Activated T-cell treated with anti-CD3 and anti-CD28 coated beads for 4 hours (primary cell): Measurements from ENCODE around the gene OR2A7.
"Not testable (repeated sequence)": the region's sequence is repeated elsewhere in the genome, so short reads cannot be mapped to it uniquely, and the experiment has no call there.

Experiments
- DNase-seq: peaks from one replicate; pipeline ENCODE4 v3.0.0-alpha.2; 2020

Gene OR2A7

DNA sequence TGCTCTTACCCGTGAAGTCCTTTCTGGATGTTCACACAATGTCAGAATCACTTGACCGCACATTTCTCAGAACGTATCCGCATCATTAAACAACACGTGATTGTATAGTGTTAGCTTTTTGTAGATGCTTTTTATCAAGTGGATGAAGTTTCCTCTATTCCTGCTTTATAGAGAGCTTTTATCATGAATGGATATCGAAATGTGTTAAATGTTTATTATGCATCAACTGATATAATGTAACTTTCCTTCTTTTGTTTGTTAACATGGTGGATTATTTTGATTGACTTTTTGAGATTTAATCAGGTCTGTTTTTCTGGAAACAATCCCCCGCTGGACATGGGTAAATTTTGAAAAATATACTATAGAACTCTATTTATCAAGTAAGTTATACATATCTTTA is at the start of gene OR2A7:
Gene OR2A7, minus strand, starts transcription at position 101 of the 400 bp plus-strand sequence. CDS start 5,164 bp downstream, outside the sequence.
- DNase-seq = not testable (repeated sequence)

GRCh38 chr7:144311872-144312469 is 47.4 kb upstream of the OR2A7 start, which contains the start of gene OR2A1:
TSS of gene OR2A1 (plus strand) at chr7:144312419. CDS start at chr7:144318125, 5,706 bp downstream.
- not testable (repeated sequence) for DNase-seq

DNA sequence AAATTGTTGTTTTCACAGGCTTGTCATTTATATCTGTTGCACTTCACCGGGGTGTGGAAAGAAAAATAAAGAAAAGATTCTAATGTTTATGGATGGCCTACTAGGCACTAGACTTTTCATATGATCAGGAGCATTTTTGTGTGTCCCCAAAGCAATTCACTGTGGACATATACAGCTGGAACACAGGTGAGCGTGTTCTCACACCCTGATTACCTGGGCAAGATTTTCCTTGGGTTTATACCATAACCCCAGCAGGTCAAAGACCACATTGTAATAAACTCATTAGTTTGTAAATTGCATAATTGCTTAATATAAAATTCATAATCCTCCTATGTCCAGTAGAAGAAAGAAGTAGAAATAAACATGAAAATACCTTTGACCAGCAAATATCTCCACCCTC is 46.6 kb upstream of the OR2A7 start:
- DNase-seq = not testable (repeated sequence)

DNA sequence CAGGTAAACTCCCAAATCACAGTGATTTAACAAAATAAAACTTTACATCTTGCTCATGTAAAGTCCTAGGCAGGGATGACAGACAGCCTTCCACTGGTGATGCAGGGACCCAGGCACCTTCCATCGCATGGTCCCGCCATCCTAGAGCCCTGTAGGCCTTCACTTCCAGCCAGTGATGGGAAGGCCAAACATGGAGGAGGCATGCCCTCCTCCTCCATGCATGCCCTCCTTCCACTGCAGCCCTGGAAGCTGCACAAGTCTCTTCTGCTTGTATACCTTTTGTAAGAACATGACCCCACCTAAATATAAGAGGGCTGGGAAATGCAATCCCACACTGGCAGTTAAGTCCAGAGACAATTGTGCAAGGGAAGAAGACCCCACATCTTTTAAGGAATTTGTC is 45.1 kb upstream of the OR2A7 start:
- DNase-seq = not testable (repeated sequence)

DNA sequence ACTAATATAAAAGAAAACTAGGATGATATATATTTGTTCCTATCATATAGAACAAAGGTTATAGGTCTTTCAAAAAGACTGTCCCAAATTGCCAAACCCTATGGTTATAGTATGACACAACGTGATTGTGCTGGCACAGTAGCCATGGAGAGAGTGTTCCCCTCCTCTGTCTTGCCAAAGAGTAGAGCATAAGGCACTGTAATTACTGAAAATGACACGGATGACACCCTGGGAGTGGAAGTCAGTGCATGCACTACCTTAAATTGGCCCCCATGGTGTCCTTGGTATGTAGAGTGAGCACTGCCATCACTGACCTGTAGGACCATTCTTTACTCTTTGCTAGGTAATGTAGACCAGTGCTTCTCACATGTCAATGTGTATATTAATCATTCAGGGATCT is 40.6 kb upstream of the OR2A7 start:
- not testable (repeated sequence) for DNase-seq

DNA sequence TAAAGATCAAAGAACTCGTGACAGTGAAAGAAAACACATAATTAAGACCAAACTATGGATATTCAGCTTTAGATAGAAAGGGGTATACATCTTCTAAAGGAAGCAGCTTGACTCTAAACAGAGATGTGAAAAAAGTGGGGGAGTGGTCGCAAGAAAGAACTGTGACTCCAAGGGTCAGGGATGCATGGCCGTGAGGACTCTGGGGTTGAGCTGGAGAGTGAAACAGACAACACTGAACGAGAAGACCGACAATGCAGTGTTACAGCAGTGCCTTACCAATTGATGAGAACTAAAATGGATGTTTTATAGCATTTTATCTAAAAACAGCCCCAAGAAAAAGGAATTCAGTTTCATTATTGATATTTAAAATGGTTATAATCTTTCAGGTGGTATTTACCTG is 39.0 kb upstream of the OR2A7 start:
- not testable (repeated sequence) for DNase-seq

GRCh38 chr7:144302578-144303303 is 38.1 kb upstream of the OR2A7 start:
- DNase-seq = not testable (repeated sequence)

DNA sequence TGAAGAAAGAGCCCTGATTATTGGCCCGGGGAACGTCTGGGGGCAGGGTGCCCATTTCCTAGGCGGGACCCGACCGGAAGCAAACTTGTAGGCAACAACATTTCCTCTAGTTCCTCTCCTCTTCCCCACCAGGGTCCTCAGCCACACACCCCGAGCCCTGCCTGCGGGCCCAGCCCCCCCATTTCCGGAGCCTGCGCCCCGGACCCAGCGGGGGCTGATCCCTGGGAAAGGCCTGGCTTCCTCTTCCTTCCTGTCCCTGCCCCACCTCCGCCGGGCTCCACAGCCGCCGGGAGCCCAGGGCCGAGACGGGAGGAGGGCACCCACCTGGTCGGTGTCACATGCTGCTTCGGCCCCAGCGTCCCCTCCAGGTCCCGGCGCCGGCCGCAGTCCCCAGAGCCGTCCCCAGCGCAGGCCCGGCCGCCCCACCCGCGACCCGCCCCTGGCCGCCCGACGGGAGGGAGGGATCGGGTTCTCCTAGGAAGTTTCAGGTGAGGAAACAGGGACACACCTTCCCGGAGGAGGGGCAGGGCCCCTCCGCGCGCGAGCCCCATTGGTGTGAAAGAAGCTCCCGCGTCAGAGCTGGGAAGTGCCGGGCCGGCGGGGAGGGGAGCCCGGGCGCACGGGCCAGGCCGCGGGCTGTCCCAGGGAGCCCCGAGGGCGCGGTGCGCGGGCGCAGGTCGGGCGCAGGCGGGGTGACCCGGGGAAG is 29.4 kb upstream of the OR2A7 start:
- not testable (repeated sequence) for DNase-seq

DNA sequence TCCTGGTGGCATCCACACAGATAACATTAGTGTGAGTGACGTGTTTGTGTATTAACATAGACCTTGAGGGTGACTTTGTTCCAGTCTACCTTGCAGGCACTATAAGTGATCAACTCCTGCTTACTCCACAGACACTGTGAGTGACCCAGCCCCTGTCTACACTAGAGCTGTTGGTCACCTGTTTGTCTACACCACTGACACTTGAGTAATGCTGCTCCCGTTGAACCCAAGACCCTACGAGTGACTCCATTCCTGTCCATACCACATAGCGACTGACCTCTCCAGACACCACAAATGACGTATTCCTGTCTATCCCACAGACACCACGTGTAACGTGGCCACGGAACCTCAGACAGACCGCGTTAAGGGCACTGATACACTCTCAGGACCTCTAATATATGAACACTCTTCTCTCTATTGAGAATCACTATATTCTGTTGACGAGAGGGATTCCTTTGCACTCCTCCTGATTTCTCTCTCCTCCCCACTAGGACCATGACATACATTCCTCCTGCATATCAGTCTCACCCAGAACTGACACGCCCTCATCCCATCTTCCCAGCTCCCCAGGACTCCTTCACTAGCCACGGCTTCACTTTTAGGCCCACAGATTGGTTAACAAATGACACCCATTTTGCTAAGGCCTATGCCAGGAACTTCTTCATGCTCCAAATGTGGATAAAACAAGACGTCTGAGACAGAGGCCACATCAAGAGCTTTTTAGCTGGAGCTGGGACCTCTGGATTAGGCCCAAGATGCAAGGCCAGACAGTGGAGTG is 28.0 kb upstream of the OR2A7 start:
- not testable (repeated sequence) for DNase-seq

GRCh38 chr7:144291607-144292006 is 27.0 kb upstream of the OR2A7 start:
- DNase-seq = not testable (repeated sequence)

GRCh38 chr7:144287171-144287784 is 22.7 kb upstream of the OR2A7 start:
- DNase-seq = not testable (repeated sequence)

GRCh38 chr7:144283716-144284115 is 19.1 kb upstream of the OR2A7 start:
- DNase-seq = not testable (repeated sequence)

GRCh38 chr7:144282490-144282889 is 17.9 kb upstream of the OR2A7 start:
- DNase-seq = not testable (repeated sequence)

DNA sequence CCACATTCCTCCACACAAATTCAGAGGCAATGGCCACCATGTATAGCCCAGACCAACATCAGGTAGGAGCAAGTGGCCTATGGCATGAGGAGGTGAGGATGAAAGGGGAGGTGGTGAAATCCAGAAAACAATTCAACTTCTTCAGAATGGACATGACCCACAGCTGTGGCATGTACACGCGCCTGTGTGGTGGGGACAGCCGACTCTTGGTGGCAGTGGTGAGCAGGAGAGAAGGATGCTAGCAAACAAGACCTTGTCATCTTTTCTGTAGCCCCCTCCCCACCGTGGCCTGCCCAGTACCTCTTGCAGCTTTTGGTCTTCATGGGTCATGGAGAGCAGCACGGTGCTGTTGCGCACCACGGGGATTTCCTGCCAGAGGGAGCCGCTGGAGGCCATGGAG is 17.4 kb upstream of the OR2A7 start:
- not testable (repeated sequence) for DNase-seq

DNA sequence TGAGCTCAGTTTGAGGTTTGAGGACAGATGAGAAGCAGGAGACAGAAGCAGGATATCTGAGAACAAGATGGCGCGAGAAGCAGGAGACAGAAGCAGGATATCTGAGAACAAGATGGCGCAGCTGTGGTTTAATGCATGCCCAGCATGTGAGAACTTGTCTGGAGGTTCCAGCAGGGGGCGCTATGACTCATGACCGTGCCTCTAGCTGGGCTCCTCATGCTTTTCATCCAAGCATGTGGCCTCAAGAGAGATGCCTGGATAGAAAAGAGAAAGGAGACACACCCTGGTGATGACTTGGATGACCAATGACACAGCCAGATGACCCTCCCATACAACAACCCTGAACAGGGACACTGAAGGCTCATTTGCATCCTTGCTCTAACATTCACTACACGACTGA is 15.4 kb upstream of the OR2A7 start:
- not testable (repeated sequence) for DNase-seq

- not testable (repeated sequence) for DNase-seq
These were observed 10.7 kb upstream of the OR2A7 start for GRCh38 chr7:144275281-144275680.

DNA sequence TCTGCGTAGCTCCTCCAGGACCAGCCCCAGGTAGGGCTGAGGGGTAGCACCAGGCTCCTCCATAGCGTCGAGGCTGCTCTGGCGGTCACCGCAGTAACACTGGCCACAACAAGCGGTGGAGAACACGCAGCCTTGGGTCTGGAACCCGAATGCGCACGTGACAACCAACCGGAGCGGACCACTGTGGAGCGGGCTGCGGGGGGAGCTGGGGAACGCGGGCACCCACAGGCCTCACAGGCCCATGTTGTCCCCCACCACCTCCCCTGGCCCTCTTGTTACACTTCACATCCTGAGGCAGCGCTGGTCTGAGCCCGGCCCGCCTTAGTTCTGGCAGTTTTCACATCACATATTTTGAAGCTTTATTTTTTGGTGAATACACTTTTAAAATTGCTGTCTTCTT is 4.6 kb upstream of the OR2A7 start, which contains the start of gene CTAGE8:
Gene CTAGE8, minus strand, starts transcription at position 101 of the 400 bp plus-strand sequence. Its CDS starts 38 bp downstream, at position 63.
- DNase-seq = not testable (repeated sequence)

DNA sequence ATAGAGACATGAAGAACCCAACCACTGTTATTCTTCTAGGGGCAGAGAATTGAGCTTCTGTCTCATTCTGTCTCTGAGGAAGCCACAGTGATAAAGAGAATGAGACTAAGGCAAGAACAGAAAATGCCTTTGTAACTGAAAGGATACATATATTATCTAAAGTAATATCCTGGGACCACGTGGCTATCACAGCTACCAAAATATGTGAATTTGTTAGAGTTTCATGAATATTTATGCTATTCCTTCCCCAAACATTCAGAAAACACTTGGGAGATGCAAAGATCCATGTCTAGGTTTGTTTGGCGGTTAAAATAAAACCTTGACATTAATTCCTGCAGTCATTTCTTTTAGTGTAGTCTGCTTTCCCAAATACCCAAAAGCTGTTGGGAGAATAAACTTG is 2.5 kb downstream of the OR2A7 start:
- not testable (repeated sequence) for DNase-seq

- DNase-seq = not testable (repeated sequence)
These were observed 5.5 kb downstream of the OR2A7 start for GRCh38 chr7:144259067-144259466.

GRCh38 chr7:144256112-144256511 is 8.5 kb downstream of the OR2A7 start:
- DNase-seq = no peak

GRCh38 chr7:144255471-144255897 is 9.1 kb downstream of the OR2A7 start:
- DNase-seq = no peak

- DNase-seq = not testable (repeated sequence)
These were observed 12.3 kb downstream of the OR2A7 start for GRCh38 chr7:144252307-144252706.
